EL (cell line): Measurements from ENCODE around the gene ALDH9A1.
A peak's percentile ranks its signal among the peaks of the same experiment; 100 is the strongest.
"Not testable (repeated sequence)": the region's sequence is repeated elsewhere in the genome, so short reads cannot be mapped to it uniquely, and the experiment has no call there.

Source experiments
- DNase-seq: peaks from one replicate; pipeline ENCODE4 v3.0.0-alpha.2; 2016

Gene ALDH9A1

DNA sequence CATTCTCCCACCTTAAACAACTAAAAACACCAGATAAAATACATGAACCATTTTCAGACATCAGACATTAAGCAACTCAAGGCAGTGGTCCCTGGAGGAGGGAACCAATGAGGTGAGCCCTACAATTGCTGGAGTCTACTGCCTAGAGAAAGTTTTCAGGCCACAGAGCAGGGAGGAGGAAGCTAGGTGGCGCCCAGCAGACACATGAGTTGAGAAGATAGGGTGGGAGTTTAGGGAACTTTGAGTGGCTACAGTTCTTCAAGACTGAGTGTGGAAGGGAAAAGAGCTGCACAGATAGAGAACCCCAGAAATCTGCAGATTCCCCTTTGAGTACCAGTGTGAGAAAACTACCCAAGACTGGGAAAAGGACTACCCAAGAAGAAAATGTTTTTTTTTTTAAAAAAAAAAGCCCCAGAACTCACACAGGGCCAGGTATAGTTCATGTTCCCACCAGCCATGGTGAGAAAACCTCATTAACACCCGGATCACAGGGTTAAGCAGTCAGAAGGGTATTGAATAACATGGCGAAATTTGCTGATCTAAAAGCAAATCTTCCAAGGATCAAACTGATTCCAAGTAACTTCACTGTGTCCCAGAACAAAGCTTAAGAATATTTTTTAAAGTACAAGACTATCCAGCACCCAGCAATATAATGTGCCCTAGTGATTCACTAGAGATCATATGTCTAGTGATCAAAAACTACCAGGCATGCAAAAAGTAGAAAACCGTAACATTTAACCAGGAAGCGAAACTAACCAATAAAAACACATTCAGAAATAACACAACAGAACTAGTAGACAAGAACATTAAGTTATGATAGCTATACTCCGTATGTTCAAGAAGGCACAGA is 12.0 kb downstream of the ALDH9A1 start:
- no peak for DNase-seq

DNA sequence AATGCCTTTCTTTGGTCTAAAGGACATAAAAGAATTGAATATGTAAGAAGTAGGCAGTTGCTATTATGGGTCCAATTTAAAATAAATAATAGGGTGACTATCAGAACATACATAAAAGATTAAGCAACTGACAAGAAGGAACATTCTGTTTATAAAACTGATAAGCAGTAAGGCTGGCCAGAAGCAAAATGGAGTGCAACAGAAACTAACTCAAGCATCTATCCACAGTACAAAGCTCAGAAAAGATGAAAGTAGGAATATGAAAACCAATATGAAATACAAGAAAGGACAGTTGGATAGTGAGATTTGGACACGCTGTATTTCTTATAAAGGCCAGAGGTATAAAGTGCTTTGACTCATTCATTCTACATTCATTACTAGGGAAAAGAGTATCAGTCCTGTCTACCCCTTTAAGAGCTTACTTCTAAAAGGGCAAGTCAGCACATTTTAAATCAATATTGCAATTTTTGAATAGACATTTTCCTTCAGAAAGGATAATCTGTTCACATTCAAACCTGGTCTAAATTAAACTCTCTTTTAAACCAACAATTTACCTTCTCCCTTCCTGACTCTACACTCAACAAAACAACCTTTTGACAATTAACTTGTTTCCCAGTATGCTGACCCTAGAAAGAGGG is 14.4 kb downstream of the ALDH9A1 start:
- no peak for DNase-seq

DNA sequence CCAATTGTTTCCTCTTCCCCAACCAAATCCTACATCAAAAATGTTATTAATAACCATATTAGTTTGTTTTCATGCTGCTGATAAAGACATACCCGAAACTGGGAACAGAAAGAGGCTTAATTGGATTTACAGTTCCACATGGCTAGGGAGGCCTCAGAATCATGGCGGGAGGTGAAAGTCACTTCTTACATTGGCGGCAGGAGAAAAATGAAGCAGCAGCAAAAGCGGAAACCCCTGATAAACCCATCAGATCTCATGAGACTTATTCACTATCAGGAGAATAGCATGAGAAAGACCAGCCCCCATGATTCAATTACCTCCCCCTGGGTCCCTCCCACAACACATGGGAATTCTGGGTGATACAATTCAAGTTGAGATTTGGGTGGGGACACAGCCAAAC is 17.6 kb downstream of the ALDH9A1 start:
- not testable (repeated sequence) for DNase-seq

DNA sequence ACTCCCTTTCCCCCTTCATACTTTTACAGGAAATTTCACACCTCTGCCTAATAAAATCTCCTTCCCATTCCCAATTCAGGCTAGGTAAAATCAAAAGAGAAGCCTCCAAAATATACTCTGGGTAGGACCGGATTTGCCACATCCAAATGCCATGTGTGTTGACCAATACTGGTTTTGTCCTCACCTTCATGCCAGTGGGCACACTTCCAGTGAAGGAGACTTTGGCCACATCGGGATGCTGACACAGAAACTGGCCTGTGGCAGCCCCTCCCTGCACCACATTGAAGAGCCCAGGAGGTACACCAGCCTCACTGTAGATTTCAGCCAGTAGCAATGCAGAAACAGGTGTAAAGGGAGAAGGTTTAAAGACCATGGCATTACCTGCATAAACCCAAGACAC is 18.1 kb downstream of the ALDH9A1 start:
- no peak for DNase-seq

DNA sequence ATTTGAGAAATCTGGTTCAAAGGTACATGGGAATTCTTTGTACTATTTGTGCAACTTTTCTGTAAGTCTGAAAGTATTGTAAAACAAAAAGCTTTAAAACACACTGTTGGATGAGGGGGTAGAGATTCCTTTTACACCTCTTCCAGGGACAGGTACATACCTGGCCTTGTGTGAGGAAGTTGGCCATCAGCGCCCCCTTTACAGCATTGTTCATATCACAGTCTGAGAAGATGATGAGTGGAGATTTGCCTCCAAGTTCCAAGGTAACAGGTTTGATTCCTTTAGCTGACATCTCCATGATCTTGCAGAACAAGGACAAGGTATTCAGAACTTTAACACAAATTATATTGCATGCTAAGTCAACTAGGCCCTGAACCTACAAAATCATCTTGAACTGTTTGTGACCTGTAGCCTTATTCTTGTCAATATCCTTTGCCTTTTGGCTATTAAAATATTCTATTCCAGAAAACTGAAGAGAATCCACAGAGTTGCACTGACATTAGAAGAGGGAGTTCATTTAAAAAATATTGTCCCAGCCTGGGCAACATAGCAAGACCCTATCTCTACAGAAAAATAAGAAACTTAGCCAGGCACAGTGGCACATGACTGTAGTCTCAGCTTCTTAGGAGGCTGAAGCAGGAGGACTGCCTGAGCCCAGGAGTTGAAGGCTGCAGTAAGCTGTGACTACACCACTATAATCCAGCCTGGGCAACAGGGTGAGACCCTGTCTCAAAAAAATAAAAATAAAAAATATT is 18.9 kb downstream of the ALDH9A1 start:
- no peak for DNase-seq

DNA sequence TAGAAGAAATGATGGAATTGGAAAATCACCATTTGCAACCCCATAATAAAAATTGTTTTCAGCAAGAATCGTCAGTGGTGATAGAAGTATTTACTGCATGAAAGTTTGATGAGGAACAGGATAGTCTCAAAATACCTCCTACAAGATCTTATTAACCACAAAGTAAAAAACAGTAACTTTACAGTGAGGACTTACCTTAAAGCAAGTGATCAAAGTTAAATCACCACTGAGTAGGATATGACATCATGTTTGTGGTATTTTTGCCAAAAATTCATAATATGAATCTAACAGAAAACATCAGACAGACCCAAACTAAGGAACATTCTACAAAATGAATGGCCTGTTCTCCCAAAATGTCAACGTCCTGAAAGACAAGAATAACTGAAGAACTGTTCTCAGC is 19.9 kb downstream of the ALDH9A1 start:
- DNase-seq, result peak; percentile 32

DNA sequence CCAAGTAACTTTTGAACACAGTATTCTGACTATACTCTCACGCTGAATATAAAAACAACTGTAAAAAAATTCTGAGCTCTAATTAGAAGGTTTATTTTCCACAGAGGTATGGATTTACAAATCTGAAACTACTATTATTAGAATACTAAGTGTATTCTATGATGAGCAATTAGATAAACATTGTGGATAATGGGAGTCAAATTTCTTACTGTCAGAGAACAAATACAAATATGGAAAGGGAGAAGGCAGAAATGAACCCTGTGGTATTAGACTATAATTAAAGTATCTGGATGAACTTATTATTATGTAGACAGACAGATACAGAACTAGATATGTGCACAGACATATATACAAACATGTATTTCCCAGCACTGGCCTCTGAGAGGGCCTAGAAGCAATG is 22.6 kb downstream of the ALDH9A1 start:
- DNase-seq, result no peak

DNA sequence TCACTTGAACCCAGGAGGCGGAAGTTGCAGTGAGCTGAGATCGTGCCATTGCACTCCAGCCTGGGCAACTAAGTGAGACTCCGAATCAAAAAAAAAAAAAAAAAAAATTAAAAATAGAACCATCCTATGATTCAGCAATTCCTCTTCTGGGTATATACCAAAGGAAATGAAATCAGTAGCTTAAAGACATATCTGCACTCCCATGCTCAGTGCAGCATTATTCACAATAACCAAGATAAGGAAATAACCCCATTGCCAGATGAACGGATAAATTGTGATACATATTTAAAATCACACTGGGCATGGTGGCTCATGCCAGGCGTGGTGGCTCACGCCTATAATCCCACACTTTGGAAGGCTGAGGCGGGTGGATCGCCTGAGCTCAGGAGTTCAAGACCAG is 23.8 kb downstream of the ALDH9A1 start:
- DNase-seq, result no peak

DNA sequence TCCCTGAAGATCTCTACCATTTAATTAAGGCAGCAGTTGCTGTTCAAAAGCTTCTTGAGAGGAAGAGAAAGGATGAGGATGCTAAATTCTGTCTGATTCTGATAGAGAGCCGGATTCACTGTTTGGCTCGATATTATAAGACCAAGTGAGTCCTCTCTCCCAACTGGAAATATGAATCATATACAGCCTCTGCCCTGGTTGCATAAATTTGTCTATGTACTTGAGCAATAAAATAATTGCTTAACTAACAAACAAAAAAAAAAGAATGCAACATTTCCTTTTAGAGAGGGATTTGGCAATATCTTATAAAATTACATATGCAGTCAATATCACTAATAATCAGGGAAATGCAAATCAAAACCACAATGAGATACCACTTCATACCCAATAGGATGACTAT is 26.8 kb downstream of the ALDH9A1 start:
- DNase-seq, result no peak

DNA sequence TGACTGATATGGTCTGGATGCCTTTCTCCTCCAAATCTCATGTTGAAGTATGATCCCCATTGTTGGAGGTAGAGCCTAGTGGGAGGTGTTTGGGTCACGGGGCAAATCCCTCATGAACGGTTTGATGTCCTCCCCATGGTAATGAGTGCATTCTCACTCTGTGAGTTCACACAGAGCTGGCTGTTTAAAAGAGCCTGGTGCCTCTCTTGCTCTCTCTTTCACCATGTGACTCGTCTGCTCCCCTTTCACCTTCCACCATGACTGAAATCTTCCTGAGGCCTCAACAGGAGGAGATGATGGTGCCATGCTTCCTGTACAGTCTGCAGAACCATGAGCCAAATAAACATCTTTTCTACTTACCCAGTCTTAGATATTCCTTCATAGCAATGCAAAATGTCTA is 30.2 kb downstream of the ALDH9A1 start:
- no peak for DNase-seq

DNA sequence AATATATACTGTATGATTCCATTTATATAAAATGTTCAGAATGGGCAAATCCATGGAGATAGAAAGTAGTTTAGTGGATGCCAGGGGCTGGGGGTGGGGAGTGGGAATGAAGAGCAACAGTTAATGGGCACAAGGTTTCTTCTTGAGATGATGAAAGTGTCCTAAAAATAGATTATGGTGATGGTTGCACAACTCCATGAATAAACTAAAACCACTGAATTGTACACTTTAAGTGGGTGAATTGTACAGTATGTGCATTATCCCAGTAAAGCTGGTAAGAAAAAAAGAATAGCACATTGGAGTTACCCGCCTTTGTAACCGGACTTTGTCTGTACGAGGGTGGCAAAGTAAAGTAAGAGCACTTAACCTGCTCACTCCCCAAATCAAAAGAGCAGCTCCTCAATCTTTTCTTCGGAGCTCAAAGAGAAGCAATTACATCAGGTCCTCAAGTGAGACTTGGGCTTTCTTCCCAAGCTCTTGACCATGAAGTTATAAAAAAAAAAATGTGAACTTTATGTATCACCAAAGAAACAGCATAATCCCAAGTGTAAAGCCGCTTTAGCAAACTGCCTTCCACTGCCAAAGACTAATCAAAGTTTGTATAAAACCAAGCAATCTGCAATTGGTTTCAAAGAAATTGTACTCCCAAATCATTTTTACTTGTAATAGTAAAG is 32.1 kb downstream of the ALDH9A1 start:
- DNase-seq, result no peak

DNA sequence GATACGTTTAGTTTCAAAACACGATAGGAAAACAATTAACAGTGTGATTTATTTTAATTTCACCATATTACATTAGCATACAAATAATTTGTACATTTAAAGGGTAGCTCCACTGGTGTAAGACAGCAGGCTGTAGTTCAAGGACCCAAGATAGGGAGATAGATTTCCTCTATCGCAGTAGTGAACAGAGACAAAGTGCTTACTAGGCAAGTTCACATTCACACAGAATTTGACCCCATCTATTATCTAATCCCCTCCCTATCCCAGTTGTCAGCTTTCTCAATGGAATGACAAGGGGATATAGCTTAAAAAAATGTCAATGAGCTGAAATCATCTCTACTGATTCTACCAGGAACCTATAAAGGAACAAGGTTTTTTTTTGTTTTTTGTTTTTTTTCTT is 36.2 kb downstream of the ALDH9A1 start:
- DNase-seq, result no peak

DNA sequence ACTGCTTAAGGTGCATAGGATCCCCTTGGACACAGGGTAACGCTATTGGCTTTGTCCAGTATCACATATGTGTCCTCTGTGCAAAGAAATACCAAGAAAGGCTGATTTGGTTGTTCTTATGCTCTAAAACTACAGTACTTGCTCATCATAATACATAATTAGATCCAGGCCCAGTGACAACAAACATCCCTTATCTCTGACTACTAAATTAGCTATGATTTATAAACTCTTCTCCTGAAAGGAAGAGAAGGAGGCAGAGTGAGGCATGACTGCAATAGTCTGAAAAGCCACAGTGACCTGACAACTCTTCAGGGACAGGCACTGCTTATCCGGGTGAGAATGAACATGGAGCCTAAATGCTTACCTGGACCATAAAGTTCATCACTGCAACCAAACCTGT is 36.7 kb downstream of the ALDH9A1 start:
- no peak for DNase-seq

DNA sequence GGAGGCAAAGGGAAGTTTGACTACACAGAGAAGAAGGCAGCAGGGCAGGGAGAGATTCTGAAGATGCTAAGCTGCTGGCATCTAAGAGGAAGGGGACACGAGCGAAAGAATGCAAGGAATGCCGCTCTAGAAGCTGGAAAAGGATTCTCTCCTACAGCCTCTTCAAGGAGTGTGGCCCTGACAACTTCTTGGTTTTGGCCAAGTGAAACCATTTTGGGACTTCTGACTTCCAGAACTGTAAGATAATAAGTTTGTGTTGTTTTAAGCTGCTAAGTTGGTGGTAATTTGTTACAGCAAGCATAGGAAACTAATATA is 38.8 kb downstream of the ALDH9A1 start:
- DNase-seq, result peak; percentile 24

DNA sequence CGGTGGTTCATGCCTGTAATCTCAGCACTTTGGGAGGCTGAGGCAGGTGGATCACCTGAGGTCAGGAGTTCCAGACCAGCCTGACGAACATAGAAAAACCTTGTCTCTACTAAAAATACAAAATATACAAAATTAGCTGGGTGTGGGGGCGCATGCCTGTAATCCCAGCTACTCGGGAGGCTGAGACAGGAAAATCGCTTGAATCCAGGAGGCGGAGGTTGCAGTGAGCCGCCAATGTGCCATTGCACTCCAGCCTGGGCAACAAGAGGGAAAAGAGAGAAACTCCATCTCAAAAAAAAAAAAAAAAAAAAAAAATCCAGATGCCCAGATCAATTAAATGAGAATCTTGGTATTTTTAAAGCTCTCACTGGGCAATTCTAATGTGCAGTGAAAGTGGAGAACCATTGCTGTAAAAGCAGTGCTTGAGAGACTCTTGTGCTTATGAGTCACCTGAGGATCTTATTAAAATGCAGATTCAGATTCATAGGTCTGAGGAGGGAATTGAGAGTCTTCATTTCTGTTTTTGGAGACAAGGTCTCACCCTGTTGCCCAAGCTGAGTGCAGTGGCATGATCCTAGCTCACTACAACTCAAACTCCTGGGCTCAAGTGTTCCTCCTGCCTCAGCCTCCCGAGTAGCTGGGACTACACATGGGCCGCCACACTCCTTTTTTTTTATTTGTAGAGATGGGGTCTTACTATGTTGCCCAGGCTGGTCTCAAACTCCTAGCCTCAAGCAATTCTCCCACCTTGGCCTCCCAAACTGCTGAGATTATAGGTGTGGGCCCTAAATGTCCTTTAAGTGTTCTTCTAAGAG is 39.4 kb downstream of the ALDH9A1 start:
- not testable (repeated sequence) for DNase-seq

DNA sequence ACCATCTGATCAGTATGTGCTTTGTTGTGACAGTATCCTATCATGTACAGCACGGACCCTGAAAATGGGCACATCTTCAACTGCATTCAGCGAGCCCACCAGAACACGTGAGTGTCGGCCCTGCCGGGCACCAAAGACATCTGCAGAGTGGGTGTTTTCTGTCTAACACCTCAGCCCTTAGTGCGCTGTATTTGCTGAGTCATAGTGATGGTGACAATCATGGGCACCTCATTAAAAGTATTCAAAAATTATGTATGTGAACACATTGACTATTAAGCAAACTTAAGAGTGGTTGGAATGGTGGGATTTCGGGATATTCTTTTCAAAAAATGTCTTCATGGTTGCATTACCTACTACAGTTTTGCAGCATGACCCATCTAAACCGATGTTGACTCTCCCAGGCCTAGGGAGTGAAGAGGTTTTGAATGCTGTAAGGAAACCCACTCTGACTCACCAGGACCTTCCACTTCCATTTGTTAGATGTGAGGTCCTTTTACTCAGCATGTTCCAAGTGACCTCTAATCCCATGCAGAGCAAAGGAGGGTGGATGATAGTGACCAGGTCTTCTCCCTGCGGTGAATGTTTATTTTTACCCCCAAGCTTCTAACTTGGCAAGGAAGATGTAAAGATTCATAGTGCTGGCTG is 47.3 kb downstream of the ALDH9A1 start:
- DNase-seq, result peak; percentile 12

DNA sequence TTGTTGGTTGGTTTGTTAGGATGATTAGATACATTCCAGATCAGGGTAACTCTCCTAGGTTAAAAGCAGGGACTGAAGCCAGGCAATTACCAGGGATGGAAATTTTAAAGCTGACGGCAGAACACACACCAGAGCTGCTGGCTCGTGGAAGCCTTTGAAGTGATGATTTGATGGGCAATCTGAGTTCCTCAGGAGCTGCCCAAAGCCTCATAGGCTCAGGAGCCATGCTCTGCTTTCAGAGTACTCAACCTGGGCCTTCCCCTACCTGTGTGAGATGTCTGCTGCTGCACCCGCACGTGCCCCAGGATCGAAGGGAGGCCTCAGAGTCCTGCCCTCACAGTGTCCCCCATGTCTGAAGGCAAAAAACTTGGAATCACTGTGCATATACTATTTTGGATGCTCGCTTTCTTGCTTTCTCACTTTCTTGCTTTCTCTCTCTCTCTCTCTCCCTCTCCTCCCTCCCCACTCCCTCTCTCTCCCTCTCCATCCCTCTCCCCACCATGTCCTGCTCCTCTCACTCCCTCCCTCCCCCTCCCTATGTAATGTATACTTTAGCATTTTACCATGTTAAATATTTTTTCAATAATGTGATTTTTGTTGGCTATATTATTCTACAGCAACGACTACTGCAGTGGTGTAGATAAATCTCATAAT is 49.3 kb downstream of the ALDH9A1 start:
- DNase-seq, result no peak

DNA sequence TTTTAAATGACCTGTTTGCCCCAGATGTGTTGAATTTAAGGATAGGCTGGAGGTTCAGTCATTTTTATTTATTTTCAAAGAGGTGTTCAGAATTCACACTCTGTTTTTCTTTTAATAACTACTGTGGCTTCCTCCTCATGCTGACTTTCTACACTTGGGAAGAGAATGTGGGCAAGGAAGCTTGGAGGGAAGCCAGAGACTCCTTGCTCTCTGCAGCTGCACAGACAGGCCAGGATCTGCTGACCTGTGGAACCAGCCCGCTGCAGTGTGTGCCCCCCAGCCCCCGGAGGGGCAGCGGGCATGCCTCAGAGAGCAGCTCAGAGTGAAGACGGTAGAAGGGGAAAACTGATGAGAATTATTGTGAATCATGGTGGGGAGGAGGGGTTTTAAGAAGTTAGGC is 50.4 kb downstream of the ALDH9A1 start:
- DNase-seq, result no peak

DNA sequence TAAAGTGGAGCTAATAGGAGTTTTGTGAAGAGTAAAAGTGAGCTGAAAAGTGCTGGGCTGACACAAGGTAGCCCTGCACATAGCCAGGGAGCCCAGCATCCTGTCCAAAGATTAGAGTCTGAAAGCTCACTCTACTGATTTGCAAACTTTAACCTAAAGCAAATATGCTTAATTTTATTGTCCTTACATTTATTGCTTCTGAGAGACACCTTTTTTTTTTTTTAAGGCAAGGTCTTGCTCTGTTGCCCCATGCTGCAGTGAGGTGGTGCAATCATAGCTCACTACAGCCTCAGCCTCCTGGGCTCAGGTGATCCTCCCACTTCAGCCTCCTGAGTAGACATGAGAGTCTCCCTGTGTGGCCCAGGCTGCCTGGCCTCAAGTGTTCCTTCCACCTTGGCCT is 50.8 kb downstream of the ALDH9A1 start:
- DNase-seq, result no peak

DNA sequence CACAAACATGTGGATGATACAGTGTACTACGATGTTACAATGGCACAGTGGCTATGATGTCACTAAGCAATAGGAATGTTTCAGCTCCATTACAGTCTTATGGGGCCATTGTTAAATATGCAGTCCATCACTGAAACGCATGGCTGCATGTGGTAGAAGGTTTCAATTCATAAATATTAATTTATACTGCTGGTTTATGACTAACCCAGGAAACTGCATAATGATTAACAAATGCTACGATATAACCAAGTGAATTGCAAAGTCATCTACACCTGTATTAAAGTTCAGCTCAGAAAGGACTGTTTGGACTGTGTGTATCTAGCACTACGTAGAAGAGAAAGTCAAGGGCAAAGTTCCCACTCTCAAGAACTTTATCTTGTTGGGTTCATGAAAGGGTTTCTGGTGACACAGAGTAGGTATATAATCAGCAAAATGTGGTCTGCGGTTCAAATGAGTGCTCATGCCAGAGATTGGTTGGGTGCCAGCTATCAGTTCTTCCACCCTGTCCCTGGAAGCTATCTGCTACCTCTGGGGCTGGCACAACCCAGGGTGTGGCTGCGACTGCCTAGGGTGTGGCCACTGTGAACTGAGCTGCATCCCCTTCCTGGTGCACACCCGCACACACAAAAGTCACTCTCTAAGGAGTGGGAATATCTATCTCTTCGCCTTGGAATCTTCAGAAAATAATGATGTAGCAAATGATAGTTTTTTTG is 52.6 kb downstream of the ALDH9A1 start:
- DNase-seq, result no peak
